GM12891 (cell line): ENCODE measurements around the gene FGF12.

Source experiments
- DNase-seq: peaks from one replicate; pipeline ENCODE4 v3.0.0; 2011; ENCODE audit warnings: low spot score; ENCODE audit not compliant: insufficient read length
- FAIRE-seq: peaks from 2 replicates; lab custom pipeline; 2011; peaks lifted over from hg19 to GRCh38; lab: Jason Lieb, UNC
- PAX5 ChIP-seq: IDR thresholded peaks from 2 replicates; pipeline ENCODE4 v1.6.1; 2011; ENCODE audit warnings: low read length, moderate library complexity, mild to moderate bottlenecking; ENCODE audit not compliant: insufficient read depth, severe bottlenecking
- POLR2A ChIP-seq: IDR thresholded peaks from 2 replicates; pipeline ENCODE4 v1.6.1; 2011; ENCODE audit warnings: low read depth, low read length, control low read depth
- POLR2AphosphoS5 ChIP-seq: IDR thresholded peaks from 2 replicates; pipeline ENCODE4 v1.6.1; 2011; ENCODE audit warnings: low read depth, low read length, control low read depth
- POU2F2 ChIP-seq: IDR thresholded peaks from 2 replicates; pipeline ENCODE4 v1.6.1; 2011; ENCODE audit warnings: low read depth, mild to moderate bottlenecking, control low read depth, low read length, moderate library complexity
- SPI1 ChIP-seq: IDR thresholded peaks from 2 replicates; pipeline ENCODE4 v1.6.1; 2011; ENCODE audit warnings: low read depth, low read length, control low read depth
- TAF1 ChIP-seq: IDR thresholded peaks from 2 replicates; pipeline ENCODE4 v1.6.1; 2011; ENCODE audit warnings: low read depth, low read length, control low read depth

The FGF12 gene

DNA sequence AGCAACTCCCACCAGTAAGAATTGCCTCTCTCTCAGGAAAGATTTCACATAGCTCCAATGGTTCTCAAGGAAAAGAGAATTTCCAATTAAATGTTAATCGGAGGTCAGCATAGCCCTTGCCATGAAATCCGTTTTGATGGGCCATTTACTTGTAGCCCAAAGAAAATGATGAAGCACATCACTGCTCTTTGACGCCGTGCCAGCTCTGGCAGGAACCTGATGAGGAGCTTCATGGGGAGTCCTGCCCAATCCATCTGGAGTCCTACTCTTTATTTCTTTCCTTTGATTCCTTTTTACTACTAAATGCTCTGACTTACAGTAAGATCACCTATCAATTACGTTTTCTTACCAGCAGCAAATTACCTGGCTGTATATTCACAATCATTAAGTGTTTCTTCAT is 84.7 kb downstream of the FGF12 start:
- TF ChIP-seq PAX5 (no peak), POU2F2 (no peak), TAF1 (no peak), POLR2AphosphoS5 (no peak), SPI1 (no peak), POLR2A (no peak)
- FAIRE-seq (no peak), DNase-seq (no peak)

DNA sequence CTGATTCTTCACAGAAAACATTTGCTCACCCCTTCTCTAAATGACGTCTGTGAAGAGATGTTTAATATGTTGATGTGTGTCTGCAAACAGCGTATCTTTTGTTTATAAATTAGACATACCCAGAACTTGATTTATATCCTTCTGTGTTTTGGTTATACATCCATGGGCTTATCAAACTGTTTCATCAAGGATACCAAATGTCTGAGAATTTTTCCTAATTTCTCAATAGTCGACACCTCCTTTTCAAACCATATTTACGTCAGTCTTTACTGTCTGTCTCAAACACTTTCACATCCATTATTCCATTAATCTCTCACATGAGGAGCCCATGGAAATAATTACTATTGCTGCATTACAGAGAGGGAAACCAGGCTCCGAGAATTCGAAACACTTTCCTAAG is 85.4 kb downstream of the FGF12 start:
- TF ChIP-seq PAX5 (no peak), POLR2AphosphoS5 (no peak), POU2F2 (no peak), TAF1 (no peak), SPI1 (no peak), POLR2A (no peak)
- FAIRE-seq (no peak), DNase-seq (no peak)

- DNase-seq, result no peak
- no peak for FAIRE-seq
- TF ChIP-seq SPI1 (no peak), PAX5 (no peak), POLR2A (no peak), TAF1 (no peak), POU2F2 (no peak), POLR2AphosphoS5 (no peak)
Observed at GRCh38 chr3:192639987-192640386, 87.4 kb downstream of the FGF12 start.

DNA sequence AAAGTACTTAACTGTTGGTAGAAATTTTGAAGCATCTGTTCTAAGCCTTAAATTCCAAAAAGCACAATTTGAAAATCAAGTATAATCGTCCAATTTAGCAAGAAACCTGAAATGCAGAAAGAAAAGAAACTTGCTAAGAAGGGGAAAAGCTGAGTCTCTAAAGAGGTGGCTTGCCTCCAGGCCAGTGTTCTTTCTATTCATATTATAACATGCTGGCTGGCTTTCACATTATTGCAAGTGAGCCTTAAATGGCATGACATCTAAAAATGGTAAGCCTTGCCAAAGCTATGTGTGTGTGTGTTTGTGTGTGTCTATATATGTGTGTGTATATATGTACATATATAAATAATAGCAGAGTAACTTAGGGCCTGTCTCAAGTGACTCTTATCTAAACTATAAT is 89.5 kb downstream of the FGF12 start:
- DNase-seq, result no peak
- no peak for FAIRE-seq
- no peak for TF ChIP-seq PAX5
- no peak for TF ChIP-seq POLR2A
- no peak for TF ChIP-seq SPI1
- TF ChIP-seq POLR2AphosphoS5, result no peak
- no peak for TF ChIP-seq POU2F2
- no peak for TF ChIP-seq TAF1

GRCh38 chr3:192636517-192637444 is 90.6 kb downstream of the FGF12 start:
- no peak for FAIRE-seq
- no peak for DNase-seq
- TF ChIP-seq POU2F2 (no peak), POLR2A (no peak), PAX5 (no peak), SPI1 (no peak), POLR2AphosphoS5 (no peak), TAF1 (no peak)

GRCh38 chr3:192629429-192629828 is 97.9 kb downstream of the FGF12 start:
- DNase-seq, result no peak
- no peak for TF ChIP-seq TAF1
- no peak for TF ChIP-seq SPI1
- TF ChIP-seq POU2F2, result no peak
- no peak for TF ChIP-seq POLR2A
- TF ChIP-seq POLR2AphosphoS5, result no peak
- TF ChIP-seq PAX5, result no peak
- no peak for FAIRE-seq

DNA sequence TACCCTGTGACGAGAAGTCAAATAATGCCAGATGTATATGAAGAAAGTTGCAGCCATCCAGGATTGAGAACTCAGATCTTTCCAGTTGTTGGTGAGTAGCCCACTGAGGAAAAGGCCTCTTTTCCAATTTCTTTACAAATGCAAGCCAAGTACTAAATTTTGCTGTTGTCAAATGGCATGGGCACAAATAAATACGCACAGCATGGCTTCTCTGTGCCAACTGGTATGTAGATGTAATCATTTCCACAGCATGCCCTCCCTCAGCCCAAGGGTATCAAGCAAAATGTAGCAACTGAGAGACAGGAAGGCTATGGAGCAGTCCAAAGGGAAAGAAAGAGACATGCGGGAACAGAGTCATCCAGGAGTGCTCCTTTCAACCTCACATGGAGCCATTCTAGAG is 105.4 kb downstream of the FGF12 start:
- no peak for TF ChIP-seq PAX5
- no peak for TF ChIP-seq POLR2AphosphoS5
- no peak for TF ChIP-seq POLR2A
- TF ChIP-seq POU2F2, result no peak
- no peak for TF ChIP-seq TAF1
- TF ChIP-seq SPI1, result no peak
- DNase-seq (no peak), FAIRE-seq (no peak)

DNA sequence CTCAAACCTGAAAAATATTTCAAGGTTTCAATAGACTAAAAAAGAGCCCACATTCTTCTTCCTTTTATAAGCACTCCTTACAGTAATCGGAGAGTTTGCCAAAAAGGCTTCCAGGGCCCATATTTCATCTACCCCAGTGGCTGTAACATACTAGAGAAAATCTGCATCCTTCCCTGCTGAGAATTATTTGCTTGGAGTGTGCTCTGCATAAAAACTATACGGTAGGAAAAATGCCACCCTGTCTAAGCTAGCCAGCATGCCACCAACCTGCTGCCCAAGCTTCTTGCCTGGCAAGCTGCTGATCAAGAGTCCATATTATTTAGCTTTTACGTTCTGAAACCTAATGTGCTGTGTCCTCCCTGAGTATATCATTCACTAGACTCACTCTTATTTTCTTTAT is 107.1 kb downstream of the FGF12 start:
- no peak for FAIRE-seq

DNA sequence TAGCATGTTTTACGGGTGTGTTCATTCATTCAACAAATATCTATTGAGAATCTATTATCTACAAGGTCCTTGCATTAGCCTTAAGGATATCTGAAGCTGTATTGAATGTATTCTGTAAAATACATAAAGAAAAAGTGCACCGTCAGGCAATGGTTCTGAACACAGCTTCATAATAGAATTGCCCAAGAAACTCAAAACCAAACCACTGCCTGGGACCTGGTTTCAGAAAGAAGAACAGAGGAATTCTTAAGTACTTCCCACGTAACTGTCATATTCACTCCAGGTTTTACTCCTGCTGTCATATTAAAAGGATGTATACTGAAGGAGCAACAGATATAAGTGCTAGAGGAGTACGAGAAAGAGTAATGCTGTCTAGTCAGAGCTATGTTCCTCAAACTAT is 115.9 kb downstream of the FGF12 start:
- no peak for TF ChIP-seq SPI1
- no peak for TF ChIP-seq PAX5
- no peak for TF ChIP-seq POU2F2
- no peak for TF ChIP-seq POLR2AphosphoS5
- no peak for TF ChIP-seq POLR2A
- TF ChIP-seq TAF1, result no peak
- no peak for DNase-seq
- FAIRE-seq, result no peak

More for the DNA sequence above, 107.1 kb downstream of the FGF12 start:
- TF ChIP-seq POLR2A (no peak), TAF1 (no peak)
- no peak for DNase-seq
